Measurements from ENCODE around the gene SLC26A11. TPM values are rescaled to one million over a fixed set of nuclear protein-coding genes. Genes with fewer than 3 reads are reported as not detected.
A peak's percentile ranks its signal among the peaks of the same experiment; 100 is the strongest.
"Not testable (repeated sequence)": the region's sequence is repeated elsewhere in the genome, so short reads cannot be mapped to it uniquely, and the experiment has no call there.

Gene SLC26A11
- total RNA-seq, 4 donors from 2014 or later, result 25.1 to 65.3 (median 31.7) TPM

DNA sequence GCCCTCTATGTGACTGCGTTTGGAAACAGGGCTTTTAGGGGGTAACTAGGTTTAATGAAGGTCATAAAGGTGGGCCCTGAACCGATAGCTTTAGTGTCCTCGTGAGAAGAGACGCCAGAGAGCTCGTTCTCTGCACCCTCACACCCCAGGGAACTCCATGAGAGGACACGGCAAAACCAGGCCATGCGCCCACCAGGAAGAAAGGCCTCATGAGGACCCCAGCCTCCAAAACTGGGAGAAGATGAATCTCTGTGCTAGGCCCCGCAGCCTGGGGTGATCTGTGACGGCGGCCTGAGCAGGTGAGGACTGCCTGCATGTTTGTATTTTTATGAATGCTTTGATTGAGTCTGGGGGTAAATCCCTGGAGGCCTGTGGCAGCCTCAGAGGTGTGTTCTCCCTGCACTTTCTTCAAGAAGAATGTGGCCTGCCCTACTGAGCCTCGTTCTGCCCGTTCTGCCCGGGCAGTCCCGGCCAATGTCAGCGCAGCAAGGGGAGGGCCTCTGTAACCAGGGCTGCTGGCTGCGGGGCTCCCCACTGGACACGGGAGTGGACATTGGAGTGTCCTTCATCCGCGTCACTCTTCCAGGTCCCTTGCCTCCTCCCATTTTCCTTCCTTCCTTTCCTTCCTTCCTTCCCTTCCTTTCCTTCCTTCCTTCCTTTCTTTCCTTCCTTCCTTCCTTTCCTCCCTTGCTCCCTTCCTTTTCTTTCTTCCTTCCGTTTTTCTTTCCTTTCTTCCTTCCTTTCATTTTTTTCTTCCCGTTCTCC is 33.6 kb downstream of the SLC26A11 start:
- no peaks in the 10 kb centered on the region for H3K27me3 ChIP-seq
- peaks cover 6 to 16% of the 10 kb centered on the region in 2 donors for H3K36me3 ChIP-seq
- peak; percentile 94 to 96 for DNase-seq
- WGBS, 2 donors, result 42 to 59% methylated on average over 18 to 21 of the region's 21 CpGs
- TF ChIP-seq, protein P1, sequence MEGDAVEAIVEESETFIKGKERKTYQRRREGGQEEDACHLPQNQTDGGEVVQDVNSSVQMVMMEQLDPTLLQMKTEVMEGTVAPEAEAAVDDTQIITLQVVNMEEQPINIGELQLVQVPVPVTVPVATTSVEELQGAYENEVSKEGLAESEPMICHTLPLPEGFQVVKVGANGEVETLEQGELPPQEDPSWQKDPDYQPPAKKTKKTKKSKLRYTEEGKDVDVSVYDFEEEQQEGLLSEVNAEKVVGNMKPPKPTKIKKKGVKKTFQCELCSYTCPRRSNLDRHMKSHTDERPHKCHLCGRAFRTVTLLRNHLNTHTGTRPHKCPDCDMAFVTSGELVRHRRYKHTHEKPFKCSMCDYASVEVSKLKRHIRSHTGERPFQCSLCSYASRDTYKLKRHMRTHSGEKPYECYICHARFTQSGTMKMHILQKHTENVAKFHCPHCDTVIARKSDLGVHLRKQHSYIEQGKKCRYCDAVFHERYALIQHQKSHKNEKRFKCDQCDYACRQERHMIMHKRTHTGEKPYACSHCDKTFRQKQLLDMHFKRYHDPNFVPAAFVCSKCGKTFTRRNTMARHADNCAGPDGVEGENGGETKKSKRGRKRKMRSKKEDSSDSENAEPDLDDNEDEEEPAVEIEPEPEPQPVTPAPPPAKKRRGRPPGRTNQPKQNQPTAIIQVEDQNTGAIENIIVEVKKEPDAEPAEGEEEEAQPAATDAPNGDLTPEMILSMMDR (IDR thresholded peaks at IDR 0.05), result no peak
- peak in 1 of 2 donors; percentile 74 for TF ChIP-seq POLR2A (IDR thresholded peaks at IDR 0.05)
- peaks cover 32 to 45% of the 10 kb centered on the region in 2 donors for H3K4me1 ChIP-seq
- H3K4me3 ChIP-seq (replicated peaks in 1 of 3), result no peak overlapping the region
- H3K9me3 ChIP-seq, result no peaks in the 10 kb centered on the region
- H3K27ac ChIP-seq, result peak overlapping the region; percentile 84 to 96 (median 94)
- intact Hi-C loops (cut with DNase I), result no loop called here

DNA sequence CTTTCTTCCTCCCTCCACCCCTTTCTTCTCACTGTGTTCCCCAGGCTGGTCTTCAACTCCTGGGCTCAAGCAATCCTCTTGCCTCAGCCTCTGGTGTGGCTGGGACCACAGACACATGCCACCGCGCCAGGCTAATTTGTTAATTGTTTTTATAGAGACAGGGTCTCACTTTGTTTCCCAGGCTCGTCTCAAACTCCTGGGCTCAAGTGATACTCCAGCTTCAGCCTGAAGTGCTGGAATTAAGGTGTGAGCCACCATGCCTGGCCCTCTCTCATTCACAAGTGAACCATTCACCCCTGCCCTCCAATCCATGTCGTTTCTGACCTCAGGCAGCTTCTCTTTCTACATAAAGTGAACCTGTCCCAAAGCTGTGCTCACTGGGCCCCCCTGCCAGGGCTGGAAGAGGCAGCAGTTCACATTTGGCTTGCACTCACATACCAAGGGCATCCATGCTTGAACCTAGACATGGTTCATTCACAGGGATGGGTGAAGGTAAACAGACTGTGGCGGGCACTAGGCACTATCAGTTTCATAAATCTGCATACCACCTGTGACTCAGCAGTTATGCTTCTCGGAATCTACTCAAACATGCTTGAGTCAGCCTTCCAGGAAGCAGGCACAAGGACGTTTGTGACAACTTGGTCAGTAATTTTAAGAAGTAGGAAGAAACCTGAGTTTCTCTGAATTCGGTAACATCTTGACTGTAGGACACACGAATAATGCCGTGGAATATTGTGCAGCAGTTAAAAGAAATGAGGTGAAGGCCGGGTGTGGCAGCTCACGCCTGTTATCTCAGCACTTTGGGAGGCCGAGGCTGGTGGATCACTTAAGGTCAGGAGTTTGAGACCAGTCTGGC is 34.4 kb downstream of the SLC26A11 start:
- Histone ChIP-seq H3K9me3 (no peaks in the 10 kb centered on the region), H3K27me3 (no peaks in the 10 kb centered on the region), H3K36me3 (peaks cover 0 to 12% of the 10 kb centered on the region in 2 donors), H3K4me1 (peaks cover 35 to 52% of the 10 kb centered on the region in 2 donors), H3K27ac (peak overlapping the region; percentile 84 to 96 (median 94)), H3K4me3 (replicated peaks in 1 of 3) (no peak overlapping the region)
- 27 to 37% methylated on average over 13 of the region's 13 CpGs for WGBS, 2 donors
- intact Hi-C loops (cut with DNase I), result no loop called here
- TF ChIP-seq, protein P1 (IDR thresholded peaks at IDR 0.05), result no peak
- peak in 1 of 2 donors; percentile 45 for TF ChIP-seq POLR2A (IDR thresholded peaks at IDR 0.05)
- DNase-seq, result peak; percentile 96

DNA sequence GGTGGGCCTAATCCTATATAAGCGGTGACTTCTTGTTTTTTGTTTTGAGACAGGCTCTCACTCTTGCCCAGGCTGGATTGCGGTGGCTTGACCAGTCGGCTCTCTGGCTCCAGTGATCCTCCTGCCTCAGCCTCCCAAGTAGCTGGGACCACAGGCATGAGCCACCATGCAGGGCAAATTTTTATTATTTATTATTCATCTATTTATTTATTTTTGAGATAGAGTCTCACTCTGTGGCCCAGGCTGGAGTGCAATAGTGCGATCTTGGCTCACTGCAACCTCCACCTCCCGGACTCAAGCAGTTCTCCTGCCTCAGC is 35.8 kb downstream of the SLC26A11 start:
- intact Hi-C loops (cut with DNase I), result no loop called here
- TF ChIP-seq, protein P1 (IDR thresholded peaks at IDR 0.05), result no peak
- TF ChIP-seq POLR2A (IDR thresholded peaks at IDR 0.05), result no peak
- Histone ChIP-seq H3K4me3 (replicated peaks in 1 of 3) (no peak overlapping the region), H3K36me3 (peaks cover 0 to 5% of the 10 kb centered on the region in 2 donors), H3K4me1 (peaks cover 38 to 55% of the 10 kb centered on the region in 2 donors), H3K27me3 (no peaks in the 10 kb centered on the region), H3K9me3 (no peaks in the 10 kb centered on the region), H3K27ac (peak overlapping the region; percentile 84 to 94 (median 89))
- WGBS, 2 donors, result 94 to 99% methylated on average over 5 of the region's 5 CpGs
- no peak for DNase-seq

DNA sequence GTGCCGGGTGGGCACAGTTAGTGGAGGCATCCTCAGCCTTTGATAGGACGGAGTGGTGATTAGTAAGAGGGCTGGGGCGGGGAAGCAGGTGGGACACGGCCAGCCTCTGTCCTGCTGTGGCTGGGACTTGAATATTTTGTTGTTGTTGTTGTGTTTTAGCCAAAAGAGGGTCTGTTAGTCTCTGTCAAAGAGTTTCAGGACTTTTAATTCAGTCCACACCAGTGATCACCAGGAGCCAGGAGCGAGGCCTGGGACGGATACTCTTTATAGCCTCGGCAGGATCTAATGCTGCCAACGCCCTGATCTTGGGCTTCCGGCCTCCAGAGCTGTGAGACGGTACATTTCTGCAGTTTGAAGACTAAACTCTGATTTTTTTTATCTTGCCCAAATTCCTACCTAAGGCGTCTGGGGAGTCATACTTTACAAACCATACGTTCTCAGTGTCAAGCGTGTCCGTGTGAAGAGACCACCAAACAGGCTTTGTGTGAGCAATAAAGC is 37.5 kb downstream of the SLC26A11 start:
- peaks cover 43 to 63% of the 10 kb centered on the region in 2 donors for H3K4me1 ChIP-seq

DNA sequence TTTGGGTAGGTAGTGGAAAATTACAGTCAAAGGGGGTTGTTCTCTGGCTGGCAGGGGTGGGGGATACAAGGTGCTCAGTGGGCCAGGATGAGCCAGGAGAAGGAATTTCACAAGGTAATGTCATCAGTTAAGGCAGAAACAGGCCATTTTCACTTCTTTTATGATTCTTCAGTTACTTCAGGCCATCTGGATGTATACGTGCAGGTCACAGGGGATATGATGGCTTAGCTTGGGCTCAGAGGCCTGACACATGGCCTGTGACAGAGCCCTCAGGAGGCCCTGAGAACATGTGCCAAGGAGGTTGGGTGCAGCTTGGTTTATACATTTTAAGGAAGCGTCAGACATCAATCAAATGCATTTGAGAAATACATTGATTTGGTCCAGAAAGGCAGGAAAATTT is 38.1 kb downstream of the SLC26A11 start:
- 90 to 93% methylated on average over 2 of the region's 2 CpGs for WGBS, 2 donors
- Histone ChIP-seq H3K4me1 (peaks cover 44 to 62% of the 10 kb centered on the region in 2 donors), H3K27ac (peak overlapping the region in 2 of 3 donors; percentile 48 to 94)
- intact Hi-C loops (cut with DNase I); DNase-seq; H3K36me3 ChIP-seq; H3K27me3 ChIP-seq; H3K4me3 ChIP-seq (replicated peaks in 1 of 3); H3K9me3 ChIP-seq: not testable (repeated sequence)

More for the DNA sequence above, 37.5 kb downstream of the SLC26A11 start:
- Histone ChIP-seq H3K27me3 (no peaks in the 10 kb centered on the region), H3K27ac (peak overlapping the region in 2 of 3 donors; percentile 48 to 94), H3K9me3 (no peaks in the 10 kb centered on the region), H3K4me3 (replicated peaks in 1 of 3) (no peak overlapping the region), H3K36me3 (no peaks in the 10 kb centered on the region)
- intact Hi-C loops (cut with DNase I), result no loop called here
- TF ChIP-seq, protein P1 (IDR thresholded peaks at IDR 0.05), result no peak
- TF ChIP-seq POLR2A (IDR thresholded peaks at IDR 0.05), result no peak
- DNase-seq, result no peak
- WGBS, 2 donors, result 77 to 92% methylated on average over 14 of the region's 14 CpGs

Measured in thyroid gland (tissue), 4 donors.